ENCODE data around the gene ZNF608. TPM values are rescaled to one million over a fixed set of nuclear protein-coding genes. Genes with fewer than 3 reads are reported as not detected.

Gene ZNF608
- total RNA-seq, 1 experiment from 2014 or later = 12.1 TPM

DNA sequence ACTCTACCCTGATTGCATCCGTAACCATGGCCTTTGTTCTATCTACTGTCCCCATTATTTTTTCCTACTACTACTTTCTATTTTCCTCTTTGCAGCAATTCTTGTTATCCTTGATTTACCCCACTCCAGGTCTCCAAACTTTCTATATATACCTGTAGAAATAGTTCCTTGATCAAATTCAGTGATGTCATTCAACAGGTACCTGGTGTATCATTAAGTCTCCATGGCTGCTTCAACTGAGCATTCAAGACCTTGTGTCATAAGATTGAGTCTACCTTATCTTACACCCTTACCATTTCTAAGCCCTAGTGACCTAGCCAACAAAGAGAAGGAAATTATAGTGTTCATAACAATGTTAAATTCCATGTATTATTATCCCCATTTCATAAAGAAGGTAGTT, 35.8 kb upstream of the ZNF608 start:
- no peaks in the 10 kb centered on the region for H3K9me3 ChIP-seq (ENCODE audit: low read length)

DNA sequence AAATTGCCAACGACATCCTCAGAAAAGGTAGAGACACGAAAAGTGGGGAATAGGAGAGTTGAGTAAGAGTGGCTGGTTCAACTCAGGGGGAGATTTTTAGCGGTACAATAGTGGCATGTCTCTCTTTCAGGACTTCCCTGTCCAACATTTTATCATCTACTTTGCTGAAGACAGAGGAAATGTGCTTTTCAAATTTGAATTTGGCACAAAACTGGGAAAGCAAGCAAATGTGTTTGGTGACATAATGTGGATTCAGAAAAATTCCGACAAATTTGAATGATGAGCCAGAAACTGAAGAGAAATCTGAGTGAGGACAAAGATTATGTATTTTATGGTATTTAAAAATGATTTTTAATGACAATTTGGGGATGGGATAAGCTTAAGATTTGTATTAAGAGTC, 33.6 kb upstream of the ZNF608 start:
- no peaks in the 10 kb centered on the region for H3K27me3 ChIP-seq (ENCODE audit: low read length)
- no peak for DNase-seq

More for the DNA sequence above, 35.8 kb upstream of the ZNF608 start:
- Histone ChIP-seq H3K4me3 (ENCODE audit: low read length) (no peak overlapping the region), H3K4me2 (ENCODE audit: low read depth, low read length, poor library complexity, severe bottlenecking) (no peak overlapping the region), H3K4me1 (ENCODE audit: low read length) (no peaks in the 10 kb centered on the region), H4K20me1 (ENCODE audit: insufficient read depth, low read depth, low read length) (no peaks in the 10 kb centered on the region), H3K36me3 (ENCODE audit: insufficient read depth, low read length) (no peaks in the 10 kb centered on the region), H3K27ac (ENCODE audit: low read length) (no peak overlapping the region), H3K79me2 (ENCODE audit: low read length) (no peaks in the 10 kb centered on the region), H2AFZ (ENCODE audit: low read length) (no peak overlapping the region), H3K9ac (ENCODE audit: low read length) (no peak overlapping the region), H3K9me2 (replicated peaks; ENCODE audit: insufficient read depth, low read length) (no peaks in the 10 kb centered on the region), H3K27me3 (ENCODE audit: low read length) (no peaks in the 10 kb centered on the region)
- DNase-seq = no peak

DNA sequence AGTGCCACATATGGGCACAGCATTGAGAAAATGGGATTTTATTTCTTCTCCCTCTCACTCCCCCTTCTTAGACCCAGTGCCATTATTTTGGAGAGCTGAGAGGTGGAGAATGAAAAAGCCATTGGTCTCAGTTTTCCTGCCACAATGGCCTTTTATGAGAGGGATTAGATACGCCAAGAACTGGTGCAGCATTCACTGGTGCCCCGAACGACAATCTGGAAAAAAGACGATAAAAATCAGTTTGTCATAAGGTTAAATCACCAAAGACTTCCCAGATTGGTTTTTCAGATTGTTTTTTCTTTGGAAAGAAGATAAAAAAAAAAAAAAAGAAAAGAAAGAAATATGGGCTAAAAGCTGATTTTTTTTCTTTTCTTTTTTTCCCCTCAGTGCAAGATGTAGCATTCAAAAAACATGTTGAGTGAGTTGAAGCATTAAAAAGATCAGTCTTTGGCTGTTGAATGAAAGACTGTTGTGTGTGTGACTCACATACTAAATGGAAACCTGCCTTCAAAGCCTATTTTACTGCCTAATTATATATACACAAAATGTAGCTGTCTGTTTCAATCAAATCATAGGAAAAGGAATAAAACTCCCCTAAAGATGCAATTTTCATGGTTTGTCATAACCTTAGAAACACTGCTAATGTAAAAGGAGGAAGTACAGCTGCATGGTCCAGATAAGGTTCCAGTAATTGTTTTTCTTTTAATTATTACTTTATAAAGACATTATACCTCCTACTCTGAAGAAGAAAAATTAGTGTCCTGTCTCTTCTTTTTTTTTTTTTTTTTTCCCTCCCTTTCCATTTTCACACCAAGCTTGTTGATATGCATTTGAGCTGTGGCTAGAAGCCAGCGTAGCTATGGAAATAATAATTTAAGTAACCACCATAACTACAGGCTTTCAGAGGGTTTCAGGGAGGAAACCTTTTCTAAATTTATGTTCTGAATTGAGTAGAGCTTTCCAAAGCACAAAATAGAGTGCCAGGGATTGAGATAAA, 27.2 kb upstream of the ZNF608 start:
- no peaks in the 10 kb centered on the region for H3K79me2 ChIP-seq (ENCODE audit: low read length)
- no peaks in the 10 kb centered on the region for H4K20me1 ChIP-seq (ENCODE audit: insufficient read depth, low read depth, low read length)
- H3K9me2 ChIP-seq (replicated peaks; ENCODE audit: insufficient read depth, low read length) = no peaks in the 10 kb centered on the region
- H2AFZ ChIP-seq (ENCODE audit: low read length) = no peak overlapping the region
- no peaks in the 10 kb centered on the region for H3K4me1 ChIP-seq (ENCODE audit: low read length)
- H3K9ac ChIP-seq (ENCODE audit: low read length) = no peak overlapping the region
- no peaks in the 10 kb centered on the region for H3K27me3 ChIP-seq (ENCODE audit: low read length)
- H3K36me3 ChIP-seq (ENCODE audit: insufficient read depth, low read length) = no peaks in the 10 kb centered on the region
- no peaks in the 10 kb centered on the region for H3K9me3 ChIP-seq (ENCODE audit: low read length)
- H3K4me2 ChIP-seq (ENCODE audit: low read depth, low read length, poor library complexity, severe bottlenecking) = no peak overlapping the region
- DNase-seq = no peak
- H3K4me3 ChIP-seq (ENCODE audit: low read length) = no peak overlapping the region
- H3K27ac ChIP-seq (ENCODE audit: low read length) = no peak overlapping the region

More for the DNA sequence above, 33.6 kb upstream of the ZNF608 start:
- H3K9me2 ChIP-seq (replicated peaks; ENCODE audit: insufficient read depth, low read length) = no peaks in the 10 kb centered on the region
- no peak overlapping the region for H3K4me3 ChIP-seq (ENCODE audit: low read length)
- H3K9me3 ChIP-seq (ENCODE audit: low read length) = no peaks in the 10 kb centered on the region
- no peak overlapping the region for H3K27ac ChIP-seq (ENCODE audit: low read length)
- no peaks in the 10 kb centered on the region for H3K4me1 ChIP-seq (ENCODE audit: low read length)
- H2AFZ ChIP-seq (ENCODE audit: low read length) = no peak overlapping the region
- H3K79me2 ChIP-seq (ENCODE audit: low read length) = no peaks in the 10 kb centered on the region
- H4K20me1 ChIP-seq (ENCODE audit: insufficient read depth, low read depth, low read length) = no peaks in the 10 kb centered on the region
- no peak overlapping the region for H3K9ac ChIP-seq (ENCODE audit: low read length)
- H3K4me2 ChIP-seq (ENCODE audit: low read depth, low read length, poor library complexity, severe bottlenecking) = no peak overlapping the region
- no peaks in the 10 kb centered on the region for H3K36me3 ChIP-seq (ENCODE audit: insufficient read depth, low read length)

DNA sequence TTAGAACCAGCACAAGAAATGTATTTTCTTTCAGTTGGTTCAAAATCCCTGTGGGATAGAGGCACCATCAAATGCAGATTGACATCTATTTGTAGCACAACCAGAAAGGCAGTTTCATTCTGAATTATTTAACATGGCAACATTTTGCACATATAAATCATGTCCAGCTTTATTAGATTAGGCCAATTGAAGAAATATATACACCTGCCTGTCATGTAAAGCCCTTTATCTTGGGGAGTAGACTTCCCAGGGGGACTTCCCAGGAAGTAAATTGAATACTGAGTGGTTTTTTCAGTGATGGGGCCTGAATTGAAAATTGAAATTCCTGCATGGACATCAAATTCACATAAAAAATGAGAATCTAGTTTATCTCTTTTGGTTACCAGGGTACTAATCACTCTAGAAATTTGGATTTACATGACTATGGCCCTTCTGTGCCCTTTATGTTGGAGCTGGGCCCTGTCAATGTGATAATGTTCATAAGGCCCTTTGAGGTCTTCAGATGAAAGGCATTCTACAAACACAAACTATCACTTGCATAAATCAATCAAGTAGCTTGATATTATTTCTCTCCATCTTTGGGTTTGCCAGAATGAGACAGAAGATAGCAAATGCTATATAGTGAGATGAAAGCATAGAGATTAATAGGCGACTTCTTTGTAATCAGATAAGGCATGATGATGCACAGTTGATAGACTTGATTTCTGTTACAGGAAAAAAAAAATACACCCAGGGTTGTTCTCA, 26.2 kb upstream of the ZNF608 start:
- Histone ChIP-seq H3K36me3 (ENCODE audit: insufficient read depth, low read length) (no peaks in the 10 kb centered on the region), H3K4me2 (ENCODE audit: low read depth, low read length, poor library complexity, severe bottlenecking) (no peak overlapping the region), H3K4me3 (ENCODE audit: low read length) (no peak overlapping the region), H3K9me3 (ENCODE audit: low read length) (no peaks in the 10 kb centered on the region), H2AFZ (ENCODE audit: low read length) (no peak overlapping the region), H3K4me1 (ENCODE audit: low read length) (no peaks in the 10 kb centered on the region), H3K9me2 (replicated peaks; ENCODE audit: insufficient read depth, low read length) (no peaks in the 10 kb centered on the region), H3K27ac (ENCODE audit: low read length) (no peak overlapping the region), H3K27me3 (ENCODE audit: low read length) (no peaks in the 10 kb centered on the region), H3K79me2 (ENCODE audit: low read length) (no peaks in the 10 kb centered on the region), H3K9ac (ENCODE audit: low read length) (no peak overlapping the region), H4K20me1 (ENCODE audit: insufficient read depth, low read depth, low read length) (no peaks in the 10 kb centered on the region)
- no peak for DNase-seq

DNA sequence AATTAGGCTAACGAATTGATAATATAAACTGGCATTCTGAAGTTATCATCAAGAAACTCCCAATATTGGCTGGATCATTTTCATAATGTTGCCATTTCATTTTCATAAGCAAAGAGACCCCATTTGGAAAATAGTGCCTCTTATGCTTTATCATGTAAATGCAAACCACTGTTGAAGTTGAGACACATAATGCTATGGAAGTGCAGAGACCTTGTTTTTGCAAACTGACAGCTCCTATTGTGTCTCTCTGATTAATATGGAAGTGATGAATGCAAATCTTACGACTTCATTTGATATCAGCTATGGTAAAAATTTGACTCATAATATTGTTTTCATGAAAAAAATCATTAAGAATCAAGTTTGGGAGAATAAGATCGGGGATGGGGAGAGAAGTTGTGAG, 25.3 kb upstream of the ZNF608 start:
- Histone ChIP-seq H3K27ac (ENCODE audit: low read length) (no peak overlapping the region), H3K9ac (ENCODE audit: low read length) (no peak overlapping the region), H3K9me2 (replicated peaks; ENCODE audit: insufficient read depth, low read length) (no peaks in the 10 kb centered on the region), H2AFZ (ENCODE audit: low read length) (no peak overlapping the region), H3K79me2 (ENCODE audit: low read length) (no peaks in the 10 kb centered on the region), H3K9me3 (ENCODE audit: low read length) (no peaks in the 10 kb centered on the region), H3K27me3 (ENCODE audit: low read length) (no peaks in the 10 kb centered on the region), H4K20me1 (ENCODE audit: insufficient read depth, low read depth, low read length) (no peaks in the 10 kb centered on the region), H3K4me3 (ENCODE audit: low read length) (no peak overlapping the region), H3K4me2 (ENCODE audit: low read depth, low read length, poor library complexity, severe bottlenecking) (no peak overlapping the region), H3K4me1 (ENCODE audit: low read length) (no peaks in the 10 kb centered on the region), H3K36me3 (ENCODE audit: insufficient read depth, low read length) (no peaks in the 10 kb centered on the region)
- DNase-seq = no peak

DNA sequence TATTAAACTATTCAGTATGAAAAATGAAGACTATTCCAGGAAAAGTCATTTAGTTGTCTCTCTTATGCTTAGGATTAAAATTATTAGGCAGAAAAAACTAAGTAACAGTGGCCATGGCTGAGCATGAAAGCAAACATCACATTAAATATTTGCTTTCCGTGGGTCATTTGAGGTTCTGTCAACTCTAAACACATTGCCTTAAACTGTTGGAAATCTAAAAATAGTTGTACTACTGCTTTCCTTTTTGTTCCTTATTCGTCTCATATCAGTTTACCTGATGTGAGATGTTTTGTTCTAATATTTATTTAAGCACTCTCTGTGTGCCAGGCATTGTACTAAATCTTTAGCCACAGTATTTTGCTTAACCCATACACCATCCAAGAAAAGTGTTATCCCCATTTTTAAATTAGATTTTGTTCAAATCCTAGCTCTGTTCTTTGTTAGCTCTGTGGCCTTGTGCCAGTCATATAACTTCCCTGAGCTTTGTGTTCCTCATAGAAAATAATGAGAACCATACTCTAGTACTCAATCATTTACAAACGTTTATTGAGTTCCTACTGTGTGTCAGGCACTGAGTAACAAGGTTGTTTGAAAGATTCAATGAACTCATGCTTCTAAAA, 18.7 kb upstream of the ZNF608 start:
- H3K9me3 ChIP-seq (ENCODE audit: low read length) = no peaks in the 10 kb centered on the region

DNA sequence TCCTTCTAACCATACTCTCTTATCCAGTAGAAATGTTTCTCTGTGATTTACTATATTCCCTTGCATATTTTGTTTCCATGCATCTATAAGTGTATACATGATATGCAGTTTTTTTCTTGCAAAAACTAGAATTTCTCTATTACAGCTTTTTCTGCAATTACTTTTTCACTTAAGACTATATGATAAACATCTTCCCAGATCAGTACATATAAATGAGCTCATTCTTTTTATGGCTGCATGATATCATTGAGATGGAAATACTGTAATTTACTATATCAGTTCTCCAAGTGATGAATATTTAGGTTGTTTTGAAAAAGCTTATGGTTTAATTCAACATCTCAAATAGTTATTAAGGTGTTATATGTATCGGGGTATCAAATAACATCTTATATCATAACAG, 18.1 kb upstream of the ZNF608 start:
- Histone ChIP-seq H3K79me2 (ENCODE audit: low read length) (no peaks in the 10 kb centered on the region), H3K9me3 (ENCODE audit: low read length) (no peaks in the 10 kb centered on the region), H3K9me2 (replicated peaks; ENCODE audit: insufficient read depth, low read length) (no peaks in the 10 kb centered on the region), H3K4me3 (ENCODE audit: low read length) (no peak overlapping the region), H2AFZ (ENCODE audit: low read length) (no peak overlapping the region), H3K27me3 (ENCODE audit: low read length) (no peaks in the 10 kb centered on the region), H4K20me1 (ENCODE audit: insufficient read depth, low read depth, low read length) (no peaks in the 10 kb centered on the region), H3K4me1 (ENCODE audit: low read length) (no peaks in the 10 kb centered on the region), H3K9ac (ENCODE audit: low read length) (no peak overlapping the region), H3K4me2 (ENCODE audit: low read depth, low read length, poor library complexity, severe bottlenecking) (no peak overlapping the region), H3K36me3 (ENCODE audit: insufficient read depth, low read length) (no peaks in the 10 kb centered on the region), H3K27ac (ENCODE audit: low read length) (no peak overlapping the region)
- no peak for DNase-seq

More for the DNA sequence above, 18.7 kb upstream of the ZNF608 start:
- no peaks in the 10 kb centered on the region for H3K79me2 ChIP-seq (ENCODE audit: low read length)
- H3K9me2 ChIP-seq (replicated peaks; ENCODE audit: insufficient read depth, low read length) = no peaks in the 10 kb centered on the region
- H3K36me3 ChIP-seq (ENCODE audit: insufficient read depth, low read length) = no peaks in the 10 kb centered on the region
- DNase-seq = no peak
- no peaks in the 10 kb centered on the region for H3K4me1 ChIP-seq (ENCODE audit: low read length)
- H3K4me3 ChIP-seq (ENCODE audit: low read length) = no peak overlapping the region
- H2AFZ ChIP-seq (ENCODE audit: low read length) = no peak overlapping the region
- no peaks in the 10 kb centered on the region for H3K27me3 ChIP-seq (ENCODE audit: low read length)
- no peaks in the 10 kb centered on the region for H4K20me1 ChIP-seq (ENCODE audit: insufficient read depth, low read depth, low read length)
- no peak overlapping the region for H3K27ac ChIP-seq (ENCODE audit: low read length)
- no peak overlapping the region for H3K9ac ChIP-seq (ENCODE audit: low read length)
- H3K4me2 ChIP-seq (ENCODE audit: low read depth, low read length, poor library complexity, severe bottlenecking) = no peak overlapping the region

DNA sequence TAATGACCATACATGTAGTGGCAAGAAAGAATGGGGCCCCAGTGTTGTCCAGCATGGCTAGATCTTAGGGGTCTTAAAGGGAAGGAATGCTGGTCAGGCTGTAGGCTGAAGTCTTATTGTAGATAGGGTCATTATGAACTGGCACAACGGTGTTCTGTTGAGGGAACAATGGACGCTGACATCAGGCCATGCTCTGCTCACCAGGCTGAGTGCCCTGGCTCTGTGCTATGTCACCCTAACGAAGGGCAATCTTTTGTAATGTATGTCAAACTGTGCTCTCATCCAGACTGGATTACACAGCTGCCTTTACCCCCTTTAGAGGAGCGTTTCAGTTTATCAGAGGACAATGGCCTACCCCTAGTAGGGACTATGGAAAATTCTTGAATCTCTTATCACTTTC, 14.6 kb upstream of the ZNF608 start:
- Histone ChIP-seq H3K27ac (ENCODE audit: low read length) (no peak overlapping the region), H3K4me3 (ENCODE audit: low read length) (no peak overlapping the region), H3K9me3 (ENCODE audit: low read length) (no peaks in the 10 kb centered on the region), H3K4me1 (ENCODE audit: low read length) (peaks cover 3% of the 10 kb centered on the region), H4K20me1 (ENCODE audit: insufficient read depth, low read depth, low read length) (no peaks in the 10 kb centered on the region), H3K79me2 (ENCODE audit: low read length) (no peaks in the 10 kb centered on the region), H3K36me3 (ENCODE audit: insufficient read depth, low read length) (no peaks in the 10 kb centered on the region), H3K9ac (ENCODE audit: low read length) (no peak overlapping the region), H3K27me3 (ENCODE audit: low read length) (no peaks in the 10 kb centered on the region), H3K9me2 (replicated peaks; ENCODE audit: insufficient read depth, low read length) (no peaks in the 10 kb centered on the region), H3K4me2 (ENCODE audit: low read depth, low read length, poor library complexity, severe bottlenecking) (no peak overlapping the region), H2AFZ (ENCODE audit: low read length) (no peak overlapping the region)
- no peak for DNase-seq
